Panc1 (cell line): Measurements from ENCODE around the gene RBM19. TPM values are rescaled to one million over a fixed set of nuclear protein-coding genes. Genes with fewer than 3 reads are reported as not detected.

Experiments
- ATAC-seq: fragments of 200-7000 bp; cut with Tn5 transposase; 2 replicates; pipeline ENCODE4 v1.9.1; 2020; ENCODE audit warnings: mild to moderate bottlenecking, moderate library complexity
- BruUV-seq: library from RNA; stranded (reverse); fragments of 400-500 nt; replicated peaks from 2 replicates; lab custom pipeline; 2021; lab: Mats Ljungman, UMichigan
- CTCF ChIA-PET: fragments of 300-600 bp; sonication (Branson Sonifier 250); formaldehyde crosslinking; loops from one replicate; lab custom pipeline; 2022; ENCODE audit warnings: antibody characterized with exemption; lab: Charles Lee
- POLR2A ChIA-PET: fragments of 300-600 bp; sonication (Branson Sonifier 250); formaldehyde crosslinking; loops from one replicate; lab custom pipeline; 2022; ENCODE audit warnings: antibody characterized with exemption; lab: Charles Lee
- DNase-seq: peaks from one replicate; pipeline ENCODE4 v3.0.0-alpha.2; 2010; ENCODE audit warnings: low read depth, low spot score
- H3K27ac ChIP-seq: 2 replicates; pipeline ENCODE4 v1.5.1; 2011; ENCODE audit warnings: mild to moderate bottlenecking, low read length, inconsistent platforms
- H3K27me3 ChIP-seq: fragments of 200-500 bp; sonication (Bioruptor generic); 2 replicates; pipeline ENCODE4 v1.6.0; 2014; ENCODE audit warnings: low read length, inconsistent platforms; ENCODE audit not compliant: control insufficient read depth, insufficient read depth
- H3K36me3 ChIP-seq: fragments of 200-500 bp; sonication (Bioruptor generic); 2 replicates; pipeline ENCODE4 v1.5.1; 2014; ENCODE audit warnings: inconsistent platforms, mild to moderate bottlenecking, low read length, moderate library complexity; ENCODE audit not compliant: control insufficient read depth, insufficient read depth
- H3K4me1 ChIP-seq: 2 replicates; pipeline ENCODE4 v1.5.1; 2011; ENCODE audit warnings: inconsistent platforms, mild to moderate bottlenecking, low read length, moderate library complexity; ENCODE audit not compliant: control insufficient read depth, insufficient read depth
- H3K4me3 ChIP-seq, 2 experiments: 2 replicates each; pipeline ENCODE4 v1.5.1; 2011 to 2012; ENCODE audit warnings: low read depth in 2 of 2, low read length in 2 of 2, mild to moderate bottlenecking in 2 of 2, inconsistent platforms in 1 of 2, moderate library complexity in 1 of 2
- H3K9me3 ChIP-seq: fragments of 200-500 bp; sonication (Bioruptor generic); 2 replicates; pipeline ENCODE4 v1.5.1; 2014; ENCODE audit warnings: low read depth, mild to moderate bottlenecking, inconsistent platforms, low read length, moderate library complexity; ENCODE audit not compliant: control insufficient read depth, insufficient read depth
- CTCF ChIP-seq: fragments of 450-650 bp; IDR thresholded peaks from 2 replicates; pipeline ENCODE4 v1.5.1; 2017; ENCODE audit warnings: mild to moderate bottlenecking
- POLR2AphosphoS5 ChIP-seq: IDR thresholded peaks from 2 replicates; pipeline ENCODE4 v1.6.1; 2012; ENCODE audit warnings: mild to moderate bottlenecking, low read depth, low read length, moderate library complexity
- REST ChIP-seq, 2 experiments: IDR thresholded peaks; 2 replicates each; pipeline ENCODE4 v1.6.1; 2011 to 2012; ENCODE audit warnings: low read depth in 2 of 2, control low read depth in 1 of 2, low read length in 1 of 2, mild to moderate bottlenecking in 1 of 2, moderate library complexity in 1 of 2; ENCODE audit not compliant: insufficient read depth in 1 of 2
- SIN3A ChIP-seq: IDR thresholded peaks from 2 replicates; pipeline ENCODE4 v1.6.1; 2012; ENCODE audit warnings: low read depth, mild to moderate bottlenecking, low read length, moderate library complexity, borderline replicate concordance; ENCODE audit not compliant: insufficient read depth
- TCF7L2 ChIP-seq: IDR thresholded peaks from 2 replicates; pipeline ENCODE4 v1.6.1; 2011; ENCODE audit warnings: mild to moderate bottlenecking, low read depth, low read length, inconsistent platforms
- in situ Hi-C: cut with HindIII; loops from 2 replicates; pipeline ENCODE4 v1.10.0; 2016; ENCODE audit warnings: low sequenced_read_pairs, low pct_unique_long_range_greater_than_20kb
- intact Hi-C: fragments of 100-400 bp; cut with micrococcal nuclease; formaldehyde crosslinking; loops from one replicate; pipeline ENCODE4 v1.10.0; 2022; ENCODE audit not compliant: unreplicated experiment
- total RNA-seq: library from RNA; stranded (reverse); gene quantifications from one replicate; pipeline ENCODE4 v1.2.1, GENCODE V29; 2021; ENCODE audit not compliant: unreplicated experiment

RBM19 gene
- total RNA-seq, 1 experiment from 2014 or later = 44.8 TPM

GRCh38 chr12:113779774-113780173 is 186.4 kb downstream of the RBM19 start:
- no peak for TF ChIP-seq REST (IDR thresholded peaks at IDR 0.05; ENCODE audit: insufficient read depth in 1 of 2, low read depth in 2 of 2, low read length in 1 of 2)
- no peak for TF ChIP-seq CTCF
- TF ChIP-seq POLR2AphosphoS5 = no peak
- TF ChIP-seq TCF7L2 = no peak
- TF ChIP-seq SIN3A = no peak
- Histone ChIP-seq H3K9me3 (no peaks in the 10 kb centered on the region), H3K27ac (no peak overlapping the region), H3K36me3 (no peaks in the 10 kb centered on the region), H3K27me3 (no peaks in the 10 kb centered on the region), H3K4me1 (no peaks in the 10 kb centered on the region; the same call in 1 of the 2 replicates), H3K4me3 (no peak overlapping the region)
- DNase-seq (no peak), ATAC-seq (no peak)
- in situ Hi-C loops (no loop called here), intact Hi-C loops (no loop called here)
- ChIA-PET CTCF (no interaction called here), POLR2A (no interaction called here)
- no TSS peak for BruUV-seq

- Histone ChIP-seq H3K4me3 (no peak overlapping the region), H3K9me3 (no peaks in the 10 kb centered on the region), H3K27me3 (no peaks in the 10 kb centered on the region), H3K36me3 (no peaks in the 10 kb centered on the region), H3K4me1 (no peaks in the 10 kb centered on the region; the same call in 1 of the 2 replicates), H3K27ac (no peak overlapping the region)
- intact Hi-C loops = no loop called here
- no peak for ATAC-seq
- ChIA-PET POLR2A (no interaction called here), CTCF (no interaction called here)
- no peak for DNase-seq
- TF ChIP-seq REST (IDR thresholded peaks at IDR 0.05; ENCODE audit: insufficient read depth in 1 of 2, low read depth in 2 of 2, low read length in 1 of 2) = no peak
- BruUV-seq = no TSS peak
- in situ Hi-C loops = no loop called here
Observed at GRCh38 chr12:113778432-113779132, 187.5 kb downstream of the RBM19 start.
